Right lobe of liver (tissue), 4 donors: ENCODE data around the gene SURF4.

Experiments
- POLR2A ChIP-seq: fragments of 450-650 bp; IDR thresholded peaks from one replicate; pipeline ENCODE4 v1.6.1; 2017; ENCODE audit warnings: antibody characterized with exemption, mild to moderate bottlenecking
- TF ChIP-seq, protein P1 (sequence below), 4 donors: fragments of 200-600 bp in 3 of 4; fragments of 450-650 bp in 1 of 4; IDR thresholded peaks; one replicate each; pipeline versions ENCODE4 v1.5.1 to v1.8.0; 2016 to 2022; ENCODE audit warnings: antibody characterized with exemption in 4 of 4, mild to moderate bottlenecking in 2 of 4
- donor health status: DM: no; HTN: no; CAD: no.
- donor health status: DM: no; HTN: no; CAD: no.
- donor health status: DM: no; HTN: yes; CAD: no.

DNA sequence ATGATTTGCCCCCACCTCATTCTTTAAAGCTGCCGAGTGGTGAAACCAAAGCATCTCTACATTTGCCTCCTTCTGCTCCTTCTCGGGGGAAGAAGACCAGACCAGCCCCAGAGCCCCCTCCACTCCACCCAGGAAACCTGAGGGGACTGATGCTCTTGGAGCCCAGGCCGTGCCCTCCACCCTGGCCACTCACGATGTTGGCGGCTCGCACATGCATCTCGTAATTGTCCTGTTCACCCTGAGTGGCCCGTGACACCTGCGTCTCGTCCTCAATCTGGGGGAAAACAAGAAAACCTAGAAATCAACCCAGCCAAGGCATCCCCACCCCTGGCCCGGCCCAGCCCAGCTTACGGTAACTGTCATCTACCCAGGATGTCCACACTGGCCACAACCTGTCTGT, 30.9 kb downstream of the SURF4 start:
- no peak for TF ChIP-seq POLR2A
- TF ChIP-seq, protein P1, sequence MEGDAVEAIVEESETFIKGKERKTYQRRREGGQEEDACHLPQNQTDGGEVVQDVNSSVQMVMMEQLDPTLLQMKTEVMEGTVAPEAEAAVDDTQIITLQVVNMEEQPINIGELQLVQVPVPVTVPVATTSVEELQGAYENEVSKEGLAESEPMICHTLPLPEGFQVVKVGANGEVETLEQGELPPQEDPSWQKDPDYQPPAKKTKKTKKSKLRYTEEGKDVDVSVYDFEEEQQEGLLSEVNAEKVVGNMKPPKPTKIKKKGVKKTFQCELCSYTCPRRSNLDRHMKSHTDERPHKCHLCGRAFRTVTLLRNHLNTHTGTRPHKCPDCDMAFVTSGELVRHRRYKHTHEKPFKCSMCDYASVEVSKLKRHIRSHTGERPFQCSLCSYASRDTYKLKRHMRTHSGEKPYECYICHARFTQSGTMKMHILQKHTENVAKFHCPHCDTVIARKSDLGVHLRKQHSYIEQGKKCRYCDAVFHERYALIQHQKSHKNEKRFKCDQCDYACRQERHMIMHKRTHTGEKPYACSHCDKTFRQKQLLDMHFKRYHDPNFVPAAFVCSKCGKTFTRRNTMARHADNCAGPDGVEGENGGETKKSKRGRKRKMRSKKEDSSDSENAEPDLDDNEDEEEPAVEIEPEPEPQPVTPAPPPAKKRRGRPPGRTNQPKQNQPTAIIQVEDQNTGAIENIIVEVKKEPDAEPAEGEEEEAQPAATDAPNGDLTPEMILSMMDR (IDR thresholded peaks at IDR 0.05), result no peak
